Inferior parietal cortex (tissue), 1 donor: ENCODE results near the gene NRIP1.
"Not testable (repeated sequence)": the region's sequence is repeated elsewhere in the genome, so short reads cannot be mapped to it uniquely, and the experiment has no call there.

Experiments
- DNase-seq: peaks from one replicate; pipeline ENCODE4 v3.0.0-alpha.2; 2016; ENCODE audit errors: extremely low spot score

NRIP1 gene

GRCh38 chr21:14975136-14975919 lies 89.5 kb downstream of the NRIP1 start:
- no peak for DNase-seq

DNA sequence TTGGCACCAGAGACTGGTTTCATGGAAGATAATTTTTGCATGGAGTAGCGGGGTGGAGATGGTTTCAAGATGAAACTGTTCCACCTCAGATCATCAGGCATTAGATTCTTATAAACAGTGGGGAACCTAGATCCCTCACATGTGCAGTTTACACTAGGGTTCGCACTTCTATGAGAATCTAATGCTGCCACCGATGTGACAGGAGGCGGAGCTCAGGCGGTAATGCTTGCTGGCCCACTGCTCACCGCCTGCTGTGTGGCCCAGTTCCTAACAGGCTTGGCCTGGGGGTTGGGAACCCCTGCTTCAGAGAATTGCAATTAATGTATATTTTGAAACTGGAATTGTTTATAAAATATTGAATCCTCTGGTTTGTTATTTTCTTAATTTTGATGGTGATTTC lies 92.1 kb downstream of the NRIP1 start:
- DNase-seq = no peak

- DNase-seq = no peak
Observed at GRCh38 chr21:14968821-14969220, 96.0 kb downstream of the NRIP1 start.

GRCh38 chr21:14968029-14968428 lies 96.8 kb downstream of the NRIP1 start:
- no peak for DNase-seq

- DNase-seq = no peak
Observed at GRCh38 chr21:14964621-14965020, 100.2 kb downstream of the NRIP1 start.

DNA sequence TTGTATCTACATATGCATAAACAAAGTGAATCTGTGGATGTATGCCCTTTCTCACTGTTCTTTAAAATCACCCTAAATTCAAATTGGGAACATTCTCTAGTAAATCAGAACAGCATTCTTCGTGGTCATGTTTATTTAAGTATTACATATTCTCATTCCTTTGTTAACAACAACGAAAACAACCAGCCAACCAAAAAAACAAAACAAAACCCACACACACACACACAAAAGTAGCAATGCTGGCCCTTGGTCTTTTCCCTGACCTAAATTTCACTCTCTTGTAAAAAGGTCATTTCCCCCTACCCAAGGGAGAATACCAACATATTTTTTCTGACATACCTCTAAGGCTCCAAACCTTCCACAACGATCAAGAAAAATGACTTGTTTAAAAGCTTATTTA lies 102.6 kb downstream of the NRIP1 start:
- DNase-seq = no peak

GRCh38 chr21:14961502-14961901 lies 103.3 kb downstream of the NRIP1 start:
- DNase-seq = no peak

DNA sequence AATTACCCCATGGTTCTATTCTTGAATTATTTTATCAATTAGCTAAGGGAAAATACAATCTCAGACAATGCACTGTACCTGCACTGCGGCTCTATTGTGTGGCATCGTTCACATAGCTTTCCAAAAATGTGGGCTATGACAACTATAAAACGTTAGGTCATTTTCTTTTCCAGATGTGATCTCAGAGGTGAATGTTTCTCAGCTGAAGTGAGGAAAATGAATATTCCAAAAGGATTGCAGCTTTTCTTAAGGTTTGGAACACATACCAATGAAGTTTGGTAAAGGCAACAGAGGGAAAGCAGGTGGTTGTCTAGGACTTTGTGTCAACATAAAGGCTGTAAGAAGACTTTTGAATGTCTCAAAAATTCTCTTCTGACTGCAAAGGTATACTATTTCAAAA lies 105.5 kb downstream of the NRIP1 start:
- DNase-seq = no peak

- DNase-seq = no peak
Observed at GRCh38 chr21:14957836-14958235, 107.0 kb downstream of the NRIP1 start.

- no peak for DNase-seq
Observed at GRCh38 chr21:14956807-14957206, 108.0 kb downstream of the NRIP1 start.

GRCh38 chr21:14955936-14956520 lies 108.8 kb downstream of the NRIP1 start:
- DNase-seq = no peak

GRCh38 chr21:14952916-14953315 lies 111.9 kb downstream of the NRIP1 start:
- DNase-seq = no peak

- no peak for DNase-seq
Observed at GRCh38 chr21:14949603-14950002, 115.2 kb downstream of the NRIP1 start.

GRCh38 chr21:14947613-14948160 lies 117.1 kb downstream of the NRIP1 start:
- no peak for DNase-seq

- no peak for DNase-seq
Observed at GRCh38 chr21:14945176-14945575, 119.6 kb downstream of the NRIP1 start.

GRCh38 chr21:14943616-14944015 lies 121.2 kb downstream of the NRIP1 start:
- DNase-seq = no peak

DNA sequence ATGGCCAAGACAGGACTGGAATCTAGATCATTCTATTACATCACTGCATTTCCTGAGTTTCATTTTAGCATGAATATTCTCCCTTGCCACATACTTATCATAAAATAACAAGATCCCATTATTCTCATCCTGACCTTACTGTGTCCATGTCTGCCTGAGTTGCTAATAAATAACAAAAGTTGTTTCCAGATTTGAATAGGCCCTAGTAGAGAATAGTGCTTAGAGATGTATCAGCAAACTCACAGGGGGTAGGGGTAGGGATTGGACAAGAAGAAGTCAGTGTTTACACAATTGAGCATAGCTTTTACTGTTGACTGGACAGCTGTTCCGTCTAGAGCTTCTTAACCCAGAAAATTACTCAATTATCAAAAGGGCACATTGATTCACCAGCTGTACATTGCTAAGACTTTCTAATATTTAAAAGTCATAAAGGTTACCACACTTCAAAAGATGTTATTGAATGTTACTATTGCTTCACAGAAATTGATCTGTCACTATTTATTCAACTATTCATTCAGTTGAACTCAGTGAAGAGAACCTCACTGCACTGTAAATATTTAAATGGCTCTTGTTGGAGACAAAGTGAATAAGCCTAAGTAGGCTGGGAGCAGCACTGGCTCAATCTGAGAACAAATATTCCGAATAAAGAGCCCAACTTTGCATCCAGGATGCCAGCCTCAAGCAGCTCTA lies 121.9 kb downstream of the NRIP1 start:
- no peak for DNase-seq

GRCh38 chr21:14927324-14927723 lies 137.5 kb downstream of the NRIP1 start:
- DNase-seq = not testable (repeated sequence)

GRCh38 chr21:14926186-14926585 lies 138.6 kb downstream of the NRIP1 start:
- no peak for DNase-seq

DNA sequence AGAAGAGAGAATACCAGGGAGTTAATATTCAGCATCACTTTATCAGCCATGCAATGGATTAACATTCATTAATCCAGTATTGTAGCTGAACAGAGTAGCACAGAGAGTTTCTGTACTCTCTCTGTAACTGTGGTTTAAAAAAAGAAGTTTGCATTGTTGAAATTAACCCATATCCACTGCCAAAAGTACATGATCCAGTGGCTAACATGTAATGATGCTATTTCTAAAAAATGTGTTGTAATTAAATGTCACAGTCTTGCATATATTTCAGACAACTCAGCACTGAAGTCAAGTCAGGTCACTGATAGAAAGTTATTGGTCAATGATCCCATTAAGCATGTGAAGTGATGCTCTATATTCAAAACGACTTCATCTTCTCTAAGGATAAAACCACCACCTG lies 141.3 kb downstream of the NRIP1 start:
- DNase-seq = no peak

DNA sequence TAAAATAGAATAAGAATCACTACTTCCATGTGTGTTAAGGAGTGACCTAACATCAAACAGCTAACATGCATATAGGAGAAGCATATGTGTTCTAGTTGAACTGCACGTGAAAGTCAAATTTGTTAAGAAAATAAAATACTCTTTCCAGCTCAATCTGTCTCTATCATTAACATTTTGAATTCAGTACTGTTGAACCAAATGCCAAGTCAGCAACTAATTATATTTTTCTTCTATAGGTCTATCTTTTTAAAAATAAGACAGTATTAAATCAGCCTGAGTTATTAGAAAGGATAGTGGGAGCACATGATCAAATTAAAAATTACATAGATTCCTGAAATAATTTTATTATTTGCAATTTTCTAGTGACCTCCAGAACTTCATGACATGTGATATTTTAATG lies 141.8 kb downstream of the NRIP1 start:
- no peak for DNase-seq

DNA sequence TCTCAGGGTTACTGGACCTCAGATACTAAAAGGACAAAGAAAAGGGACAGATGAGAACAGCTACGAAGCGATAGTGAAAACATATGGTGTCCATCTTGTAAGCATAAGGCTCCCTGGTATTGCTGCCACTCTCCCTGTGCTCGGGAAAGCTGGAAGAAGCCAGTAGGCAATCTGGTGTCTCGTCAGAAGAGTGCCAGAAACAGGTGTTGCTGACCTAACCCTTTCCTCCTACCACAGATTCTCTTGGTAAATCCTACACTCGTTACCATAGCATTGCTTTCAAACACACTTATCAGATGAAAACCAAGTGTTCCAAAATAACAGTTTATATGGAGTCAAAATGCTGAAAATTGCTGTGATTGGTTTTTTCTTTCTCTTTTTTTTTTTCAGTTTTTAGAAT lies 146.3 kb downstream of the NRIP1 start:
- no peak for DNase-seq

DNA sequence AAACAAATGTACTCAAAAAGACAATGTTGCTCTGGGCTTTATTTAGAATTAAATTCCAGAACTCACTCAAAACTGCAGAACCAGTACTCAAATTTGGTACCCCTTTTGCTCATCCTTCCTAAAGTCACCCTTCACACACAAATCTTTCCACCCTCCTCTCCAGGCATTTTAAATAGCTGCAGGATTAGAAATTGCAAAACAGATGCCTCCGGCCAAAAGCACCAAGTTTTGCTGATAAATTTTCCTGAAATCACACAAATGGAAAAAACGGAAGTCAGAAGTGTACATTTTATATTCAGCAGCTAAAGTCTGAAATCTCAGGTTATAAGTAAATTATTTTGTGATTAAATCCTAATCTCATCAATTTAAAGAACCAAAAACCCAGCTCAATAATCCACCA lies 147.0 kb downstream of the NRIP1 start:
- no peak for DNase-seq
